Stimulated activated CD4-positive, alpha-beta T cell treated with anti-CD3 and anti-CD28 coated beads, TNF-alpha, amount 100 ng/mL, for 24 hours (primary cell): ENCODE results near the gene ANGPTL4.

ENCODE experiments used
- DNase-seq, 3 experiments: peaks; one replicate each; pipeline ENCODE4 v3.0.0-alpha.2; 2020; ENCODE audit warnings: low read depth in 3 of 3

The ANGPTL4 gene

DNA sequence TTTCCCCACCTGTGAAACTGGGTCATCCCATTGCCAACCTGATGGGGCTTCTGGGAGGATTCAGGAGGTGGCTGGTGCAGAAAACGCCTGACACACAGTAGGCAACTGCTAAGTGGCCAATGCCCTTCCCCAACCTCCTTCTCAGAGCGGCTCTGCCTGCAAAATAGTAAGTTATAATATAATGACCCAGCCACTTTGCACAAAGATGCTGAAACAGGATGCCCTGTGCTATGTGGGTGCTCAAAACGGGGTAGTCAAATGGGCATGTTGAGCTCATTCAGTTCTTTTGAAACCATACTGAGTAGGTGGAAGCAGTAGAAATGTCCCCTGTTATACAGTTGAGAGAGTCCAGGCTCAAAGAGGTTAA is 49.7 kb downstream of the ANGPTL4 start:
- DNase-seq, result no peak

DNA sequence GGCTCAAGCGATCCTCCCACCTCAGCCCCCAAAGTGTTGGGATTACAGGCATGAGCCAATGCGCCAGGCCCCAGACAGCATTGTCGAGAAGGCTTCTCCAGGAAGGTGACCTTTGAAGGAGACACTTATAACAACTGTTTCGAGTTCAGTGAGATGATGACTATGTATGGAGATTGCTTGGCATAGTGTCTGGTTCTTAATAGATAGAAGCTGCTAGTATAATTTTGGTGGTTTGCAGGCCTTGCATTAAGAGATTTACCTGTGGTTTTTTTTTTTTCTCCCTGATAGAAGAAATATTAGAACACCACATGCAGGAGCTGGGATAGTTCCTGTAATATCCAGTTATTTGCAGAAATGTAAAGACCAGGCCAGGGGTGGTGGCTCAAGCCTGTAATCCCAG is 52.8 kb downstream of the ANGPTL4 start:
- DNase-seq, result no peak

DNA sequence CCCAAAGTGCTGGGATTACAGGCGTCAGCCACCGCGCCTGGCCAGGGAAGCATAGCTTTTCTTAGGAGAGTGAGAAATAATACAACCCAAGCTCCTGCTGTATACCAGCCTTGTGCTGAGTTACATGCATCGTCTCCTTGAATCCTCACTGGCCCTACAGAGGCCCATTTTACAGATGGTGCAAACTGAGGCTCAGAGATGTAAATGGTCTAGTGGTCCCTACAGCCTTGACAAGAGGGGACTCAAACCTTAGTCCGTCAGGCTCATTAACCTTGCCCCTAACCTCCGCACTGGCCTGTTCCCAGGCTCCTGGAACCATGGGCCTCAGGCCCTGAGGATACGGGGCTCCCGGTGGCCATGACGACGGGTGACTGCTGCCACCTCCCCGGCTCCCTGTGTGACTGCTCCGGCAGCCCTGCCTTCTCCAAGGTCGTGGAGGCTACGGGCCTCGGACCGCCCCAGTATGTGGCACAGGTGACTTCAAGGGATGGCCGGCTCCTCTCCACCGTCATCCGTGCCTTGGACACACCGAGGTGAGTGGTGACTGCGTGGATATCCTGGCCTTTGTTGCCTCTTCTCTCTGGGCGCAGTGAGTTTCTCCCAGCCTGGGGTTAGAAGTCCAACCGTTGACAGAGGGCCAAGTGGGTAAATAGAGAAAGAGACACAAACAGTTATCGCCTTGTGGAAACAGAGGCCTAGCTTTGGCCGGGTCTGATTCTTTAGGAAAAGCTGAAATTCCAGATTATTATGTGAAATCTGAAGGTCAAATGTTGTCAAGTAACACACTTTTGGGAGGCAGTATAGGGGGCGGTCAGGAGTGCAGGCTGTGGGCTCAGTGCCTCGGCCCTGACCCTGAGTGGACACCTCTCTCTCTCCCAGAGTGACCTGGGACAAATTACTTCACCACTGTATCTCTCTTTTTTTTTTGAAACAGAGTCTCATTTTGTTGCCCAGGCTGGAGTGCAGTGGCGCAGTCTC is 57.8 kb downstream of the ANGPTL4 start:
- no peak for DNase-seq

DNA sequence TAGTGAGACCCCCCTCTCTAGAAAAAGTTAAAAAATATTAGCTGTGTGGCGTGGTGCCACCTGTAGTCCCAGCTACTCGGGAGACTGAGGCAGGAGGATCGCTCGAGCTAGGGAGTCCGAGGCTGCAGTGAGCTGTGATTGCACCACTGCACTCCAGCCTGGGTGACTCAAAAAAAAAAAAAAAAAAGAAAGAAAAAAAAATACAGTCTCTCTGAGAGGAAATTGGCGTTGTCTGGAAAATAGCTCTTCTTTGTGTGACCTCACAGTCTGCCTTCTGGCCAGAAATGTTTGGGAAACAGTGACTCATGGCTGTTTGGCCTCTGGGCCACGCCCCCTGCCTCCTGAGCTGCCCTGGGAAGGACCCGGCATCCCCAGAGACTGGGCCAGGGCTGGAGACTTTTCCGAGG is 59.9 kb downstream of the ANGPTL4 start:
- no peak for DNase-seq
